GM19043 (cell line): ENCODE results near the gene KLK3.

Experiments
- ATAC-seq: cut with Tn5 transposase; IDR thresholded peaks from one replicate; pipeline ENCODE4 v1.9.1; 2021; ENCODE audit warnings: low read depth; ENCODE audit not compliant: unreplicated experiment

KLK3 gene

DNA sequence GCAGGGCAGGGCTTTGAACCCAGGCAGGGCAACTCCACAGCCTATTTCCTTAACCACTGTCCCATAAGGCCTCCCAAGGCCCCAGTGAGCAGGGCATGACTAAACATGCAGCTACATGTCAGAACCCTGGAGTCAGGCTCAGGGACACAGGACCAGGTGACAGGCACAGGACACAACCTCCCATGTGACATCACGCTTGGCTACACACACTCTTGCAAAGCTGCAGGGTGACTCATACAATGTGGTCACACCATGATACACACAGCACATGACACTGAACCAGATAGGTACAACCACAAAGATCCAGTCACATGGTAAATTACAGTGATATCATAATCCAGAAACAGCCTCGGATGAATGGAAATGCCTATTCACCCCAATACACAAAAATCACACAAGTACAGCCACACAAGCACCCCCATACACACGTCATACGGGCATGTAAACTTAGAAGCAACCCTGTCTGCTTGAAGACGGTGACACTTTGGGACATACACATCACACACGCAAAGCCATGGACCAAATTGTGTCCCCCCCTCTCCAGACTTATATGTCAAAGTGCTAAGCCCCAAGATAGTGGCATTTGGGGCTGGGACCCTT lies 42.0 kb downstream of the KLK3 start:
- ATAC-seq, result peak; percentile 96

- no peak for ATAC-seq
Observed at GRCh38 chr19:50897191-50897607, 42.5 kb downstream of the KLK3 start.

DNA sequence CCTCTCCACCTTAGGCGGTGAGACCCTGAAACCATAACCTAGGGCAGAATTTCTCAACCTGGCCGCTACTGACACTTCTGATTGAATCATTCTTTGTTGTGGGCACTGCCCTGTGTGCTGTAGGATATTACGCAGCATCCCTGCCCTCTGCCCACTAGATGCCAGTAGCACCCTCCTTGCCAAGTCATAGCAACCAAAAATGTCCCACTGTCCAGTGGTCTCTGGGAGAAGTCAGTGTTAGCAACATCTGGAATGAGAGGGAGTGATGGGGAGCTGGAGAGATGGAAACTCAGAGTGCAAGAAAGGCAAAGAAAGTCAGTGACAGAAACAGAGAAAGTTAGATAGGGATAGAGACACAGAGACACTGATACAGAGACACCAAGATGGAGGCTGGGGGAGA lies 42.9 kb downstream of the KLK3 start:
- ATAC-seq, result no peak

GRCh38 chr19:50898018-50898417 lies 43.3 kb downstream of the KLK3 start:
- ATAC-seq, result no peak

DNA sequence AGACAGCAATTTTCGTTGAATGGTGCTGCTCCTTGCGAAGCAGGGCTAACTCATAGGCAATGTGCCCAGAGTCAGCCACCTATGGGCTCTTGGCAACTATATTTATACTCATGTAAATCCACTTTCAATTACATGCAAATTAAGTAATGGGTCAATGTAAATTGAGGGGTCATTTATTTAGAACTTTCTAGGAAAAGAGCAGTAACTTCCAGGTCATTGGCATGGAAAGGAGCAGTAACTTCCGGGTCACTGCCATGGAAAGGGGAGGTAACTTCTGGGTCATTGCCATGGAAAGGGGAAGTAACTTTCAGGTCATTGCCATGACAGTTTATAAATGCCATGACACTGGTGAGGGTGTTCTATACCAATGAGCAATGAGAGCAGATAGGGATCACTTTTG lies 44.9 kb downstream of the KLK3 start:
- no peak for ATAC-seq

DNA sequence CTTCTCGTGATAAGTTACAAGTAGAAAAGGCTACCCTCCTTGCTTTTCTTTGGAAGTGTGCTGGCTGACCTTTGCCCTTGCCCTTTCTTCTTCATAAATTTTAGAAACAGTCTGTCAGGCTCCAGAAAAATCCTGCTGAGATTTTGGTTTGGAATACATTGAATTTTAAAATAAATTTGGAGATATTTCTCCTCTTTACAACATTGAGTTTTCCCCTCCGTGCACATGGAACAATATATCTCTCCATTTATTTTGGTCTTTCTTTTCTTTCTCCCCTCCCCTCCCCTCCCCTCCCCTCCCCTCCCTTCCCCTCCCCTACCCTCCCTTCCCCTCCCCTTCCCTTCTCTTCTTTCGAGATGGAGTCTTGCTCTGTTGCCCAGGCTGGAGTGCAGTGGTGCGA lies 47.9 kb downstream of the KLK3 start:
- ATAC-seq, result no peak

DNA sequence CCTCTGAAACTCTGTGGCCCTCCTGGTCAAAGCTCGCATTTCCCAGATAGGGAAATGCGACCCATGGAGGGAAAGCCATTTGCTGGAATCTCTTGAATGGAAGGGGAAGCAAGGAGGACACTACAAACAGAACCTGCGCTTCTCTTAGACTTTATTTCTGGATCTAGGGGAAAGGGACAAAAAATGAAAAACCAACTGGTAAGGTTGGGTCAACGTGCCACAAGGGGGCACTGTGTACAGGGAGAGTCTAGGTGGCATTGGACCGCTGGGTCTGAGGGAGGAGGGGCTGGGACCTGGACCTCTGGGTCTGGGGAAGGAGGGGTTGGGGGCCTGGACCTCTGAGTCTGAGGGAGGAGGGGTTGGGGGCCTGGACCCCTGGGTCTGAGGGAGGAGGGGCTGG lies 51.5 kb downstream of the KLK3 start:
- ATAC-seq, result no peak

DNA sequence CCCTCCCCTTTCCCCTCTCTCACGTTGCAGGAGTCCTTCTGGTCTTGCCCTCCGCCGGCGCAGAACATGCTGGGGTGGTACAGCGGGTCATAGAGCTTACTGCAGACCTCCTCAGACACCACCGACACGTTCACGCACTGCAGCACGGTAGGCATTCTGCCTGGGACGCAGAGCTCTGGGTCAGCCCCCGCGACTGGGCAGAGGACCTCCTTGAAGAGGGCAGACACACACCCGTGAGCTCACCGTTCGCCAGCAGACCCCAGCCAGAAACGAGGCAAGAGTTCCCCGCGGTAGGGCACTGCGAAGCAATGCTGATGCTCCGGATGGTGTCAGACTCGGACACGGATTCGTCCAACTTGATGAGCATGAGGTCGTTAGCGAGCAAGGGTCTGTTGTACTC lies 53.6 kb downstream of the KLK3 start:
- ATAC-seq, result no peak

- no peak for ATAC-seq
Observed at GRCh38 chr19:50909240-50910070, 54.7 kb downstream of the KLK3 start.
